Osteocyte (in vitro differentiated cells): ENCODE results near the gene COL6A5. TPM values are rescaled to one million over a fixed set of nuclear protein-coding genes. Genes with fewer than 3 reads are reported as not detected.

Experiments
- DNase-seq: peaks from one replicate; pipeline ENCODE4 v3.0.0; 2021; ENCODE audit warnings: mixed read lengths; ENCODE audit not compliant: unreplicated experiment; ENCODE audit errors: extremely low spot score
- H3K27ac Mint-ChIP-seq: one replicate; pipeline ENCODE4 v1.8.0; 2021; ENCODE audit warnings: mild to moderate bottlenecking, mixed read lengths; ENCODE audit not compliant: unreplicated experiment
- H3K27me3 Mint-ChIP-seq: one replicate; pipeline ENCODE4 v1.8.0; 2021; ENCODE audit warnings: mixed read lengths; ENCODE audit not compliant: unreplicated experiment
- H3K36me3 Mint-ChIP-seq: one replicate; pipeline ENCODE4 v1.8.0; 2021; ENCODE audit warnings: mixed read lengths; ENCODE audit not compliant: unreplicated experiment
- H3K4me1 Mint-ChIP-seq: one replicate; pipeline ENCODE4 v1.8.0; 2021; ENCODE audit warnings: mixed read lengths; ENCODE audit not compliant: unreplicated experiment
- H3K4me3 Mint-ChIP-seq: one replicate; pipeline ENCODE4 v1.8.0; 2021; ENCODE audit warnings: mild to moderate bottlenecking, moderate library complexity, mixed read lengths; ENCODE audit not compliant: unreplicated experiment
- H3K9me3 Mint-ChIP-seq: one replicate; pipeline ENCODE4 v1.8.0; 2021; ENCODE audit warnings: mixed read lengths; ENCODE audit not compliant: unreplicated experiment
- CTCF ChIP-seq: fragments of 200-600 bp; sonication (generic); IDR thresholded peaks from 2 replicates; pipeline ENCODE4 v1.5.0; 2021; ENCODE audit warnings: antibody characterized with exemption, mild to moderate bottlenecking, moderate library complexity
- total RNA-seq: library from RNA; stranded (reverse); gene quantifications from 2 replicates; pipeline ENCODE4 v1.2.1, GENCODE V29; 2021

The COL6A5 gene
- total RNA-seq, 1 donor from 2014 or later = not detected

- Mint-ChIP-seq H3K4me1 (no peaks in the 10 kb centered on the region), H3K27me3 (no peaks in the 10 kb centered on the region), H3K4me3 (no peak overlapping the region), H3K9me3 (no peaks in the 10 kb centered on the region), H3K36me3 (no peaks in the 10 kb centered on the region), H3K27ac (no peak overlapping the region)
- no peak for TF ChIP-seq CTCF
- no peak for DNase-seq
Measured at GRCh38 chr3:130488288-130488687, 142.8 kb downstream of the COL6A5 start.

GRCh38 chr3:130488769-130489450 lies 143.4 kb downstream of the COL6A5 start:
- no peaks in the 10 kb centered on the region for H3K27me3 Mint-ChIP-seq
- no peaks in the 10 kb centered on the region for H3K9me3 Mint-ChIP-seq
- TF ChIP-seq CTCF = no peak
- no peaks in the 10 kb centered on the region for H3K4me1 Mint-ChIP-seq
- no peak overlapping the region for H3K4me3 Mint-ChIP-seq
- no peak for DNase-seq
- H3K27ac Mint-ChIP-seq = no peak overlapping the region
- no peaks in the 10 kb centered on the region for H3K36me3 Mint-ChIP-seq

GRCh38 chr3:130490241-130490640 lies 144.8 kb downstream of the COL6A5 start:
- Mint-ChIP-seq H3K4me3 (no peak overlapping the region), H3K27me3 (no peaks in the 10 kb centered on the region), H3K9me3 (no peaks in the 10 kb centered on the region), H3K27ac (no peak overlapping the region), H3K4me1 (no peaks in the 10 kb centered on the region), H3K36me3 (no peaks in the 10 kb centered on the region)
- TF ChIP-seq CTCF = no peak
- no peak for DNase-seq

GRCh38 chr3:130491431-130491830 lies 146.0 kb downstream of the COL6A5 start:
- Mint-ChIP-seq H3K4me3 (no peak overlapping the region), H3K27ac (no peak overlapping the region), H3K27me3 (no peaks in the 10 kb centered on the region), H3K9me3 (no peaks in the 10 kb centered on the region), H3K4me1 (no peaks in the 10 kb centered on the region), H3K36me3 (no peaks in the 10 kb centered on the region)
- TF ChIP-seq CTCF = no peak
- no peak for DNase-seq

- Mint-ChIP-seq H3K27ac (no peak overlapping the region), H3K9me3 (no peaks in the 10 kb centered on the region), H3K27me3 (peaks cover 8% of the 10 kb centered on the region), H3K36me3 (no peaks in the 10 kb centered on the region), H3K4me1 (no peaks in the 10 kb centered on the region), H3K4me3 (no peak overlapping the region)
- no peak for DNase-seq
- no peak for TF ChIP-seq CTCF
Measured at GRCh38 chr3:130504701-130505100, 159.2 kb downstream of the COL6A5 start.
